Measurements from ENCODE around the gene ASPDH. TPM values are rescaled to one million over a fixed set of nuclear protein-coding genes. Genes with fewer than 3 reads are reported as not detected.
A peak's percentile ranks its signal among the peaks of the same experiment; 100 is the strongest.

Gene ASPDH
- total and polyA plus RNA-seq, 2 of the 4 experiments (the other 2 are of a cell fraction): not detected

- Histone ChIP-seq H3K4ac (ENCODE audit: low read depth, low read length) (no peak overlapping the region), H3K27me3 (ENCODE audit: control insufficient read depth, insufficient read depth, low read length) (no peaks in the 10 kb centered on the region), H3K9me3 (ENCODE audit: control insufficient read depth, insufficient read depth, low read length) (no peaks in the 10 kb centered on the region), H2AK5ac (ENCODE audit: low read depth, low read length) (no peak overlapping the region), H3K4me1 (ENCODE audit: control insufficient read depth, insufficient read depth, low read length) (0 out of 2 replicates have a peak, but pooled peaks cover 2% of the 10 kb centered on the region), H2BK20ac (ENCODE audit: low read depth, low read length) (no peak overlapping the region), H2BK5ac (ENCODE audit: low read depth, low read length, poor library complexity, severe bottlenecking) (no peak overlapping the region), H2BK15ac (ENCODE audit: low read depth, low read length) (no peak overlapping the region), H2AK9ac (replicated peaks; ENCODE audit: low read depth, low read length, poor library complexity) (peak overlapping the region; percentile 76), H2BK120ac (ENCODE audit: low read depth, low read length) (no peak overlapping the region), H2AFZ (replicated peaks; ENCODE audit: low read length, poor library complexity) (peak overlapping the region; percentile 44), H3K27ac (ENCODE audit: insufficient read depth, low read length) (no peak overlapping the region), H3K23ac (ENCODE audit: low read depth, low read length) (no peak overlapping the region), H4K20me1 (ENCODE audit: insufficient read depth, low read length) (peaks cover 12% of the 10 kb centered on the region), H3K9me1 (ENCODE audit: insufficient read depth, low read length) (peaks cover 5% of the 10 kb centered on the region; the same call in 1 of the 2 replicates), H4K5ac (ENCODE audit: low read depth, low read length) (no peak overlapping the region), H3K4me3 (ENCODE audit: insufficient read depth, low read depth, low read length) (no peak overlapping the region), H3K9ac (ENCODE audit: low read depth, low read length) (no peak overlapping the region), H3K14ac (replicated peaks; ENCODE audit: low read depth, low read length) (no peak overlapping the region), H3K56ac (ENCODE audit: extremely low read depth, insufficient read depth, low read length) (no peak overlapping the region), H3K4me2 (ENCODE audit: low read depth, low read length) (no peak overlapping the region), H3K36me3 (ENCODE audit: control insufficient read depth, insufficient read depth, low read length) (peaks cover 26% of the 10 kb centered on the region), H4K91ac (ENCODE audit: insufficient read depth, low read depth, low read length) (no peak overlapping the region), H3K79me1 (ENCODE audit: low read depth in 1 of 2, low read length in 2 of 2) (peaks cover 16 to 27% of the 10 kb centered on the region in 2 experiments), H4K8ac (ENCODE audit: low read depth in 2 of 2, low read length in 2 of 2) (no peak overlapping the region), H3K18ac (ENCODE audit: low read depth, low read length) (no peak overlapping the region)
- dilution Hi-C loops (cut with HindIII; ENCODE audit: low sequenced_read_pairs, unreplicated experiment) (no loop called here), in situ Hi-C loops (cut with MboI; ENCODE audit: low sequenced_read_pairs) (no loop called here), intact Hi-C loops (cut with micrococcal nuclease) (loop anchor here (5.0 kb wide), 1 partner anchor 112 kb away; the partner anchor contains the start of gene NAPSA)
- BruUV-seq (replicated peaks): no TSS peak
- ChIA-PET CTCF (interaction anchor here (0.5 kb wide), 1 partner anchor 135 kb away, joined by 4 read pairs; no protein-coding TSS in a partner anchor), POLR2A (ENCODE audit: unreplicated experiment) (no interaction called here)
- DNase-seq (peak; percentile 44), ATAC-seq (ENCODE audit: low read depth) (no peak)
- no CpG with 5 or more reads among the region's 19 CpGs for WGBS, 2 experiments (ENCODE audit: extremely low coverage in 2 of 2, insufficient read length in 1 of 2)
- TF ChIP-seq MXI1 (IDR thresholded peaks at IDR 0.05; ENCODE audit: borderline replicate concordance, low read depth, low read length) (no peak), CTCF (conservative IDR thresholded peaks at IDR 0.05; ENCODE audit: low read depth, low read length) (peak; percentile 60), SMC3 (IDR thresholded peaks at IDR 0.05; ENCODE audit: low read depth, low read length) (peak; percentile 48; the same call in 1 of the 2 replicates), RFX5 (IDR thresholded peaks at IDR 0.05; ENCODE audit: low read depth, low read length) (no peak), BHLHE40 (IDR thresholded peaks at IDR 0.05; ENCODE audit: low read depth, low read length) (no peak), ELK1 (IDR thresholded peaks at IDR 0.05; ENCODE audit: borderline replicate concordance, low read depth, low read length) (no peak), CHD1 (IDR thresholded peaks at IDR 0.05; ENCODE audit: low read depth, low read length) (no peak), POLR2A (IDR thresholded peaks at IDR 0.05; ENCODE audit: low read depth, low read length) (no peak), USF2 (IDR thresholded peaks at IDR 0.05; ENCODE audit: low read depth, low read length) (no peak), CEBPB (IDR thresholded peaks at IDR 0.05; ENCODE audit: low read depth, low read length) (no peak), RCOR1 (IDR thresholded peaks at IDR 0.05; ENCODE audit: insufficient replicate concordance, low read length) (no peak), MAZ (IDR thresholded peaks at IDR 0.05; ENCODE audit: borderline replicate concordance, low read depth, low read length) (no peak), RAD21 (IDR thresholded peaks at IDR 0.05; ENCODE audit: low read length) (0 out of 2 replicates have a peak, but pooled peaks have one; percentile 8), NFE2L2 (IDR thresholded peaks at IDR 0.05; ENCODE audit: low read depth, low read length) (no peak)
Observed at GRCh38 chr19:50478901-50479715, 34.6 kb downstream of the ASPDH start.
